ENCODE data around the gene SLC4A1AP.

- TF ChIP-seq CTCF (IDR thresholded peaks at IDR 0.05) (no peak), POLR2A (IDR thresholded peaks at IDR 0.05) (no peak)
Observed at GRCh38 chr2:27680571-27680970, 16.9 kb downstream of the SLC4A1AP start.

Data from adrenal gland (tissue), 5 donors.